GM23248 (cell line): ENCODE results near the gene SAMD4B. TPM values are rescaled to one million over a fixed set of nuclear protein-coding genes. Genes with fewer than 3 reads are reported as not detected.

ENCODE experiments used
- DNase-seq: peaks from one replicate; pipeline ENCODE4 v3.0.0-alpha.2; 2015
- H2AFZ ChIP-seq: fragments of 200-600 bp; sonication (generic); 2 replicates; pipeline ENCODE4 v1.6.1; 2016; ENCODE audit warnings: antibody characterized with exemption
- H3F3A ChIP-seq: fragments of 200-600 bp; sonication (generic); 2 replicates; pipeline ENCODE4 v1.6.1; 2016; ENCODE audit warnings: mild to moderate bottlenecking, antibody characterized with exemption, mixed run types; ENCODE audit not compliant: insufficient read depth
- H3K27ac ChIP-seq: fragments of 200-600 bp; sonication (generic); 2 replicates; pipeline ENCODE4 v1.5.1; 2016; ENCODE audit warnings: mild to moderate bottlenecking
- H3K27me3 ChIP-seq: fragments of 200-600 bp; sonication (generic); replicated peaks from 2 replicates; pipeline ENCODE4 v1.6.1; 2016; ENCODE audit warnings: mild to moderate bottlenecking; ENCODE audit not compliant: insufficient read depth
- H3K36me3 ChIP-seq: fragments of 200-600 bp; sonication (generic); 2 replicates; pipeline ENCODE4 v1.6.1; 2016; ENCODE audit warnings: low read depth, mild to moderate bottlenecking
- H3K4me1 ChIP-seq: fragments of 200-600 bp; sonication (generic); 2 replicates; pipeline ENCODE4 v1.6.1; 2016; ENCODE audit warnings: mild to moderate bottlenecking; ENCODE audit not compliant: insufficient read depth
- H3K4me2 ChIP-seq: fragments of 200-600 bp; sonication (generic); one replicate; pipeline ENCODE4 v1.6.1; 2016; ENCODE audit warnings: mild to moderate bottlenecking; ENCODE audit not compliant: unreplicated experiment
- H3K4me3 ChIP-seq: fragments of 200-600 bp; sonication (generic); 2 replicates; pipeline ENCODE4 v1.5.1; 2016; ENCODE audit warnings: mild to moderate bottlenecking
- H3K79me2 ChIP-seq: fragments of 200-600 bp; sonication (generic); 2 replicates; pipeline ENCODE4 v1.6.1; 2016; ENCODE audit warnings: mild to moderate bottlenecking; ENCODE audit not compliant: insufficient read depth
- H3K9ac ChIP-seq: fragments of 200-600 bp; sonication (generic); 2 replicates; pipeline ENCODE4 v1.6.1; 2016; ENCODE audit warnings: mild to moderate bottlenecking
- H3K9me2 ChIP-seq: fragments of 200-600 bp; sonication (generic); 2 replicates; pipeline ENCODE4 v1.6.1; 2016; ENCODE audit warnings: mixed run types, mild to moderate bottlenecking, moderate library complexity; ENCODE audit not compliant: insufficient read depth
- H3K9me3 ChIP-seq: fragments of 200-600 bp; sonication (generic); one replicate; pipeline ENCODE4 v1.6.1; 2017; ENCODE audit warnings: low read depth
- H4K20me1 ChIP-seq: fragments of 200-600 bp; sonication (generic); 2 replicates; pipeline ENCODE4 v1.6.0; 2016; ENCODE audit not compliant: insufficient read depth
- EZH2 ChIP-seq: fragments of 200-600 bp; sonication (generic); IDR thresholded peaks from 2 replicates; pipeline ENCODE4 v1.6.1; 2018; ENCODE audit warnings: antibody characterized with exemption, mild to moderate bottlenecking; ENCODE audit not compliant: insufficient read depth, poor library complexity, severe bottlenecking
- EZH2phosphoT487 ChIP-seq: fragments of 200-600 bp; sonication (generic); IDR thresholded peaks from 2 replicates; pipeline ENCODE4 v1.6.1; 2018; ENCODE audit warnings: antibody characterized with exemption, moderate library complexity, mild to moderate bottlenecking, low read depth; ENCODE audit not compliant: insufficient read depth
- WGBS, 2 experiments: methylation state at CpG; one replicate each; pipeline ENCODE4 v1.1.6; 2015 to 2017; ENCODE audit warnings: low lambda C conversion rate in 2 of 2, low coverage in 1 of 2; ENCODE audit errors: missing lambda C conversion rate in 2 of 2; 5-methylcytosine and 5-hydroxymethylcytosine counted together
- in situ Hi-C: fragments of 300-500 bp; cut with MboI; formaldehyde crosslinking; loops from 2 replicates; pipeline ENCODE4 v1.15.0; 2020
- polyA plus RNA-seq: library from polyadenylated mRNA; unstranded; fragments of >200 nt; fragmentation: Nextera tagmentation; extraction: Ambion mirVana; gene quantifications from 2 replicates; pipeline ENCODE4 v1.2.1, GENCODE V29; 2016
- total RNA-seq: library from RNA; depleted of rRNA; stranded (reverse); fragments of >200 nt; shearing (Covaris generic); gene quantifications from 2 replicates; pipeline ENCODE4 v1.2.3, GENCODE V29; 2014

The SAMD4B gene
- total and polyA plus RNA-seq, 2 experiments from 2014 or later, result 66.7 to 71.9 TPM

GRCh38 chr19:39342647-39343305 is 555 bp downstream of the SAMD4B start:
- Histone ChIP-seq H2AFZ (no peak overlapping the region), H3K9ac (peak overlapping the region; percentile 99), H3K9me2 (no peaks in the 10 kb centered on the region), H4K20me1 (0 out of 2 replicates have a peak, but pooled peaks cover 4% of the 10 kb centered on the region), H3K27me3 (no peaks in the 10 kb centered on the region), H3K4me3 (peak overlapping the region; percentile 95), H3K4me2 (peak overlapping the region; percentile 88), H3F3A (peaks cover 36% of the 10 kb centered on the region), H3K79me2 (peaks cover 65% of the 10 kb centered on the region), H3K9me3 (no peaks in the 10 kb centered on the region), H3K36me3 (peaks cover 4% of the 10 kb centered on the region; the same call in 1 of the 2 replicates), H3K27ac (peak overlapping the region; percentile 45), H3K4me1 (peaks cover 48% of the 10 kb centered on the region)
- WGBS, 2 experiments, result 1 to 3% methylated on average over 21 to 27 of the region's 51 CpGs
- no peak for TF ChIP-seq EZH2phosphoT487
- in situ Hi-C loops, result no loop called here
- peak; percentile 69 for DNase-seq

GRCh38 chr19:39345956-39346355 is 3.7 kb downstream of the SAMD4B start:
- no peaks in the 10 kb centered on the region for H3K9me3 ChIP-seq
- DNase-seq, result no peak
- in situ Hi-C loops, result no loop called here
- H3K4me1 ChIP-seq, result peaks cover 48% of the 10 kb centered on the region
- H3K9me2 ChIP-seq, result no peaks in the 10 kb centered on the region
- no peaks in the 10 kb centered on the region for H3K27me3 ChIP-seq
- H3K4me3 ChIP-seq, result no peak overlapping the region
- H4K20me1 ChIP-seq, result peaks cover 8% of the 10 kb centered on the region; the same call in 1 of the 2 replicates
- no peak overlapping the region for H3K9ac ChIP-seq
- WGBS, 2 experiments, result 100% methylated on average over 1 of the region's 1 CpG
- H3K4me2 ChIP-seq, result no peak overlapping the region
- H3K27ac ChIP-seq, result peak overlapping the region; percentile 70
- no peak overlapping the region for H2AFZ ChIP-seq
- peaks cover 85% of the 10 kb centered on the region for H3K79me2 ChIP-seq
- no peak for TF ChIP-seq EZH2
- no peak for TF ChIP-seq EZH2phosphoT487
- peaks cover 39% of the 10 kb centered on the region for H3F3A ChIP-seq
- peaks cover 8% of the 10 kb centered on the region; the same call in 1 of the 2 replicates for H3K36me3 ChIP-seq

GRCh38 chr19:39347332-39348164 is 5.3 kb downstream of the SAMD4B start:
- Histone ChIP-seq H3K9me2 (no peaks in the 10 kb centered on the region), H3K79me2 (peaks cover 100% of the 10 kb centered on the region), H3K27me3 (no peaks in the 10 kb centered on the region), H3K36me3 (peaks cover 8% of the 10 kb centered on the region; the same call in 1 of the 2 replicates), H4K20me1 (peaks cover 8% of the 10 kb centered on the region; the same call in 1 of the 2 replicates), H3K9ac (peak overlapping the region; percentile 32), H3K27ac (peak overlapping the region; percentile 70), H3K9me3 (no peaks in the 10 kb centered on the region), H3F3A (peaks cover 51% of the 10 kb centered on the region), H3K4me1 (peaks cover 61% of the 10 kb centered on the region), H3K4me3 (peak overlapping the region; percentile 14), H2AFZ (no peak overlapping the region), H3K4me2 (peak overlapping the region; percentile 35)
- TF ChIP-seq EZH2phosphoT487 (no peak), EZH2 (no peak)
- in situ Hi-C loops, result no loop called here
- 57 to 63% methylated on average over 4 of the region's 4 CpGs for WGBS, 2 experiments
- peak; percentile 68 for DNase-seq

- in situ Hi-C loops, result no loop called here
- Histone ChIP-seq H3K36me3 (peaks cover 14% of the 10 kb centered on the region), H4K20me1 (peaks cover 8% of the 10 kb centered on the region; the same call in 1 of the 2 replicates), H2AFZ (no peak overlapping the region), H3K9me2 (no peaks in the 10 kb centered on the region), H3K4me2 (no peak overlapping the region), H3K9me3 (no peaks in the 10 kb centered on the region), H3K27ac (no peak overlapping the region), H3K27me3 (no peaks in the 10 kb centered on the region), H3K79me2 (peaks cover 99% of the 10 kb centered on the region), H3K9ac (no peak overlapping the region), H3F3A (peaks cover 54% of the 10 kb centered on the region), H3K4me1 (peaks cover 58% of the 10 kb centered on the region), H3K4me3 (no peak overlapping the region)
- TF ChIP-seq EZH2phosphoT487 (no peak), EZH2 (no peak)
- DNase-seq, result no peak
- 65 to 72% methylated on average over 4 of the region's 4 CpGs for WGBS, 2 experiments
These were observed 7.1 kb downstream of the SAMD4B start for GRCh38 chr19:39349326-39349725.
